ENCODE data around the gene EPM2AIP1. TPM values are rescaled to one million over a fixed set of nuclear protein-coding genes. Genes with fewer than 3 reads are reported as not detected.

The EPM2AIP1 gene
- total and polyA plus RNA-seq, 4 donors, result 35.9 to 48.2 (median 40.6) TPM

DNA sequence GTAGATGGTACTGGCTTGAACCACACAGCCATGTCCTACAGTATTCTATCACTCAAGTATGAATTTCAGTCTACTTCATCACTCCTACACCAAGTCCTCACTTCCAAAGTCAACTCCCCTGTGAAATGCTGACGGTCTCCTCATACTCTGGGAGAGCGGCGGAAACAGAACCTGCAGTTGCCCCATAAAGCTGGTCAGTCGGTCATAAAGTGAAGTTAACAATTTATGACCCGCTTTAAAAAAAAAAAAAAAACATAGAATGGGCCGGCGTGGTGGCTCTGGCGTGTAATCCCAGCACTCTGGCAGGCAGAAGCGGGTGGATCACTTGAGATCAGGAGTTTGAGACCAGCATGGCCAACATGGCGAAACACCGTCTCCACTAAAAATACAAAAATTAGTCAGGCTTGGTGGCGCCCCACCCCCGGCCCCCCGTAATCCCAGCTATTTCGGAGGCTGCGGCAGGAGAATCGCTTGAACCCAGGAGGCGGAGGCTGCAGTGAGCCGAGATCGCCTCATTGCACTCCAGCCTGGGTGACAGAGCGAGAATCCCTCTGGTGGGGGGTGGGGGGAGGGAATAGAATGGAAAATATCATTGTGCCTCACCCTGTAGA, 50.2 kb downstream of the EPM2AIP1 start:
- Histone ChIP-seq H3K4me3 (ENCODE audit: low read depth, low read length) (no peak overlapping the region), H3K27ac (ENCODE audit: low read depth, low read length) (no peak overlapping the region)

DNA sequence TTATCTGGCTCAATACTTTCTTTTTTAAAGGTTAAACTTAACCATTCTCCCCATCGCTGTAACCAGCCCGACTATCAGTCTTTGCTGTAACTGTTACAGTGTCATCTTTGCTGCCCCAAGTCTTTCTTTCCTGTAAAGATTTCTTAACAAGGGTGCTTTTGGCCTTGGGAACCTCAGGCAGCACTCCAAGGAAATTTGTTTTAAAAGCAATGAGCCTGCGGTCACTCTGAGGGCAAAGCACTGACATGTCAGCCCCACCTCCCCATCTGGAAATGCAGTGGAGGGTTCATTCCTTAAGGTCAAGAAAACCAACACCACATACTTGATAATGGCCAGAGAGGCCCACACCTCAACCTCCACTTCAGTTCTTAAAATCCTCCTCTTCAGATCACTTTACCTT, 51.3 kb downstream of the EPM2AIP1 start:
- no peak overlapping the region for H3K4me3 ChIP-seq (ENCODE audit: low read depth, low read length)
- H3K27ac ChIP-seq (ENCODE audit: low read depth, low read length), result no peak overlapping the region
- DNase-seq (ENCODE audit: low read depth in 4 of 6, low spot score in 6 of 6), result no peak
- peaks cover 16% of the 10 kb centered on the region for H3K4me1 ChIP-seq (ENCODE audit: control insufficient read depth, insufficient read depth, low read length)
- no peaks in the 10 kb centered on the region for H3K36me3 ChIP-seq (ENCODE audit: control insufficient read depth, insufficient read depth, low read length)
- WGBS (ENCODE audit: insufficient coverage), result 84% methylated on average over 2 of the region's 3 CpGs
- peaks cover 3% of the 10 kb centered on the region for H3K9me3 ChIP-seq (ENCODE audit: control insufficient read depth, insufficient read depth, low read length)
- no peaks in the 10 kb centered on the region for H3K27me3 ChIP-seq (ENCODE audit: control insufficient read depth, insufficient read depth, low read length)

More for the DNA sequence above, 50.2 kb downstream of the EPM2AIP1 start:
- peaks cover 16% of the 10 kb centered on the region for H3K4me1 ChIP-seq (ENCODE audit: control insufficient read depth, insufficient read depth, low read length)
- peaks cover 5% of the 10 kb centered on the region for H3K9me3 ChIP-seq (ENCODE audit: control insufficient read depth, insufficient read depth, low read length)
- H3K27me3 ChIP-seq (ENCODE audit: control insufficient read depth, insufficient read depth, low read length), result no peaks in the 10 kb centered on the region
- 89% methylated on average over 17 of the region's 21 CpGs for WGBS (ENCODE audit: insufficient coverage)
- no peaks in the 10 kb centered on the region for H3K36me3 ChIP-seq (ENCODE audit: control insufficient read depth, insufficient read depth, low read length)
- no peak for DNase-seq (ENCODE audit: low read depth in 4 of 6, low spot score in 6 of 6)

DNA sequence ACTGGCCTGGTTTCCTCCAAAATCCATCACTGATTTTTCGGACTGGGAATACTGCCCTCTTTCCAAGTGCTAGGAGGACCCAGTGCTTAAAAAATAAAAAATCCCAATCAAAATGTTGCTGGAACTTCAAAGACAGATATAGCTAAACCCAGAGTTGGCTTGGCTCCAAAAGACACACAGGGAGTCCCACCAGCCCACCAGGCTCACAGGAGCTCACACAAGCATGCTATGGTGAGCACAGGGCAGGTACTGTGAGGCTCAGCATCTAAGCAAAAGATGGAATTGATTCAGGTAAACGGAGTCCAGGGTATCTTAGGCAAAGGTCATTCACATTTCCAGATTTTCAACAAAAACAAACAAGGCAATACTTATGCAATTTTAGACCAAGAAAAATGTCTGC, 51.8 kb downstream of the EPM2AIP1 start:
- peaks cover 3% of the 10 kb centered on the region for H3K9me3 ChIP-seq (ENCODE audit: control insufficient read depth, insufficient read depth, low read length)
- H3K36me3 ChIP-seq (ENCODE audit: control insufficient read depth, insufficient read depth, low read length), result no peaks in the 10 kb centered on the region
- H3K27ac ChIP-seq (ENCODE audit: low read depth, low read length), result no peak overlapping the region
- 100% methylated on average over 1 of the region's 2 CpGs for WGBS (ENCODE audit: insufficient coverage)
- DNase-seq (ENCODE audit: low read depth in 4 of 6, low spot score in 6 of 6), result no peak
- H3K4me1 ChIP-seq (ENCODE audit: control insufficient read depth, insufficient read depth, low read length), result peaks cover 16% of the 10 kb centered on the region
- H3K4me3 ChIP-seq (ENCODE audit: low read depth, low read length), result no peak overlapping the region
- no peaks in the 10 kb centered on the region for H3K27me3 ChIP-seq (ENCODE audit: control insufficient read depth, insufficient read depth, low read length)

DNA sequence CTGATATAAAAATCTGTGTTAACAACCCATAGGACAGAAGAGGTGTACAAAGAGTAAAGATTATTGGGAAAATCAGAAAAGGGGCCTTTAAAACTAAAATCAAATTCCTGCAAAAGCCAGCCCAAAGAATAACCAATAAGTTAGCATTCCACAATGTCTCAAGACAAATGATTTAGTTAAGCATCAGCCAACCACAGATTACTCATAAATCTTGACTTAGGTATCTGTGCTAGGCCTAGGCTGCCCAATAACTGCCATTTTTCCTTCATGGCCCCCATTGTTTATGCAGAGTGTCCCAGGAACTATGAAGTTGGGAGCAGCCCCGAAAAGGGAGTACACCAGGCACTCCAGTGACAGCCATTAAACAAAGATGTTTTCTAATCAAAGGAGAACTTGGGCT, 55.4 kb downstream of the EPM2AIP1 start:
- no peak for DNase-seq (ENCODE audit: low read depth in 4 of 6, low spot score in 6 of 6)
- no peaks in the 10 kb centered on the region for H3K9me3 ChIP-seq (ENCODE audit: control insufficient read depth, insufficient read depth, low read length)
- WGBS (ENCODE audit: insufficient coverage), result 57% methylated on average over 1 of the region's 1 CpG
- H3K36me3 ChIP-seq (ENCODE audit: control insufficient read depth, insufficient read depth, low read length), result no peaks in the 10 kb centered on the region
- no peaks in the 10 kb centered on the region for H3K27me3 ChIP-seq (ENCODE audit: control insufficient read depth, insufficient read depth, low read length)
- no peak overlapping the region for H3K27ac ChIP-seq (ENCODE audit: low read depth, low read length)
- no peak overlapping the region for H3K4me3 ChIP-seq (ENCODE audit: low read depth, low read length)
- H3K4me1 ChIP-seq (ENCODE audit: control insufficient read depth, insufficient read depth, low read length), result peaks cover 4% of the 10 kb centered on the region

Small RNA genes lying within 50 kb of the gene (small RNA-seq; reads per million reads assigned to genes)
- not detected for gene RNU6ATAC4P (ENCODE audit: low replicate concordance)

Other genes starting within 250 kb of the EPM2AIP1 start
- 10 to 100 TPM in 1 of 2 donors, 1 to 10 TPM in 1; 3.0 to 11.8 TPM for gene DCLK3, start 228.6 kb downstream of the EPM2AIP1 start, total RNA-seq
- gene DCLK3, start 228.6 kb downstream of the EPM2AIP1 start, polyA plus RNA-seq (ENCODE audit: insufficient read length in 2 of 2), result 1 to 10 TPM; 8.3 to 9.9 TPM
- 10 to 100 TPM; 11.1 to 20.4 TPM for gene TRANK1, start 48.1 kb downstream of the EPM2AIP1 start, total RNA-seq
- gene TRANK1, start 48.1 kb downstream of the EPM2AIP1 start, polyA plus RNA-seq (ENCODE audit: insufficient read length in 2 of 2), result 10 to 100 TPM; 19.6 to 22.4 TPM
- gene MLH1, start 387 bp upstream of the EPM2AIP1 start, total RNA-seq, result 10 to 100 TPM; 58.5 to 59.3 TPM
- 10 to 100 TPM; 43.9 to 49.4 TPM for gene MLH1, start 387 bp upstream of the EPM2AIP1 start, polyA plus RNA-seq (ENCODE audit: insufficient read length in 2 of 2)
- gene LRRFIP2, start 181.5 kb upstream of the EPM2AIP1 start, total RNA-seq, result 10 to 100 TPM; 45.7 to 62.4 TPM
- 10 to 100 TPM; 71.8 to 74.3 TPM for gene LRRFIP2, start 181.5 kb upstream of the EPM2AIP1 start, polyA plus RNA-seq (ENCODE audit: insufficient read length in 2 of 2)